ENCODE measurements around the gene LDHB. TPM values are rescaled to one million over a fixed set of nuclear protein-coding genes. Genes with fewer than 3 reads are reported as not detected.

LDHB gene
- polyA plus RNA-seq, 3 donors = 360 to 1,192 (median 561) TPM

Other genes starting within 250 kb of the LDHB start
- 10 to 100 TPM in 1 of 3 donors, 1 to 10 TPM in 2; 8.5 to 10.1 (median 9.4) TPM for gene PYROXD1, start 220.2 kb downstream of the LDHB start, polyA plus RNA-seq
- 10 to 100 TPM in 2 of 3 donors, 1 to 10 TPM in 1; 8.8 to 21.5 (median 20.4) TPM for gene RECQL, start 156.2 kb downstream of the LDHB start, polyA plus RNA-seq
- 10 to 100 TPM; 13.2 to 16.0 (median 15.2) TPM for gene GOLT1B, start 156.1 kb downstream of the LDHB start, polyA plus RNA-seq
- gene SPX, start 131.5 kb downstream of the LDHB start, polyA plus RNA-seq = 10 to 100 TPM in 2 of 3 donors, 1 to 10 TPM in 1; 9.0 to 21.3 (median 14.1) TPM
- 1 to 10 TPM in 1 of 3 donors, under 1 TPM in 2; 0.05 to 1.1 (median 0.56) TPM for gene GYS2, start 53.0 kb downstream of the LDHB start, polyA plus RNA-seq
- 10 to 100 TPM; 11.5 to 32.3 (median 17.2) TPM for gene KCNJ8, start 116.9 kb upstream of the LDHB start, polyA plus RNA-seq